KMS-11 (cell line): ENCODE measurements around the gene THPO.

Source experiments
- H2AFZ ChIP-seq: fragments of 200-600 bp; sonication (generic); 2 replicates; pipeline ENCODE4 v1.6.1; 2016; ENCODE audit warnings: antibody characterized with exemption, mixed run types, low read depth
- H3K27ac ChIP-seq: fragments of 200-600 bp; sonication (generic); 2 replicates; pipeline ENCODE4 v1.6.1; 2016; ENCODE audit warnings: mild to moderate bottlenecking, mixed run types
- H3K27me3 ChIP-seq: fragments of 200-600 bp; sonication (generic); 2 replicates; pipeline ENCODE4 v1.6.1; 2017; ENCODE audit warnings: mild to moderate bottlenecking, low read depth, mixed run types, moderate library complexity; ENCODE audit not compliant: insufficient read depth
- H3K36me3 ChIP-seq: fragments of 200-600 bp; sonication (generic); 2 replicates; pipeline ENCODE4 v1.6.1; 2017; ENCODE audit warnings: mild to moderate bottlenecking, mixed run types; ENCODE audit not compliant: insufficient read depth
- H3K4me1 ChIP-seq: fragments of 200-600 bp; sonication (generic); 2 replicates; pipeline ENCODE4 v1.6.1; 2016; ENCODE audit warnings: mild to moderate bottlenecking, low read depth, mixed run types; ENCODE audit not compliant: poor library complexity, severe bottlenecking
- H3K4me2 ChIP-seq: fragments of 200-600 bp; sonication (generic); 2 replicates; pipeline ENCODE4 v1.7.0; 2016; ENCODE audit warnings: mild to moderate bottlenecking, mixed run types
- H3K4me3 ChIP-seq: fragments of 200-600 bp; sonication (generic); IDR thresholded peaks from 2 replicates; pipeline ENCODE4 v1.6.1; 2017; ENCODE audit warnings: low read depth, low read length, mixed read lengths; ENCODE audit not compliant: insufficient read depth
- H3K79me2 ChIP-seq: fragments of 200-600 bp; sonication (generic); 2 replicates; pipeline ENCODE4 v1.6.1; 2016; ENCODE audit warnings: low read depth, mixed run types; ENCODE audit not compliant: insufficient read depth
- H3K9ac ChIP-seq: fragments of 200-600 bp; sonication (generic); 2 replicates; pipeline ENCODE4 v1.6.1; 2016; ENCODE audit warnings: mild to moderate bottlenecking, mixed run types
- H4K20me1 ChIP-seq: fragments of 200-600 bp; sonication (generic); 2 replicates; pipeline ENCODE4 v1.6.1; 2016; ENCODE audit warnings: mild to moderate bottlenecking, mixed run types; ENCODE audit not compliant: insufficient read depth
- TF ChIP-seq, protein P1 (sequence below): fragments of 200-600 bp; sonication (generic); conservative IDR thresholded peaks from 2 replicates; pipeline ENCODE4 v1.6.1; 2017; ENCODE audit warnings: low read depth, mild to moderate bottlenecking, antibody characterized with exemption, low read length, moderate library complexity, mixed read lengths

THPO gene

DNA sequence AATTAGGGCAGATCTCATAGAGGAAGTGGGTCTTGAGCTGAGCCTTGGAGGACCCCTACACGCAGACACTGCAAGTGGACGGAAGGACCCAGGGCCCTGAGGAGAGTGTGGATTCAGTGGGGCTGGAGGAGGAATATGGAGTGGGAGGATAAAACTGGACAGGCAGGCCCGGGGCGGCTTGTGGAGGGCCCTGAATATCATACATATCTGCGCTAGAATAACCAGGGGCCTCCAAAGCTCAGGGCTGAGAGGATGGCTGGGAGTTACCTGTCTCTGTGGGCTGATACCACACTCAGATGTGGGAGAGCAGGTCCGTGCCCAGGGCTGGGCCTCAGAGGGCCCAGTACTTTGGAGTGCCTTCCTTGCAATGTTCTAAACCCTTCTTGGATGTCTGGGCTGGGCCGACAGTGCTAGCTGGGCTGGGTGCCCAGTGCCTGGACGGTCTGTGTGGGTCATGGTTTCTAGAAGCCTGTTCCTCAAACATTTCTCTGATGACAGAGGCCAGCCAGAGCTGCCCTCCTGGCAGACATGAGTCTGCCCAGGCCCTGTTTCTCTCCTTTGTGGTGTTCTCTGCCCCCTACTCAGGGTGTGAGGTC lies 31.4 kb upstream of the THPO start:
- Histone ChIP-seq H4K20me1 (no peaks in the 10 kb centered on the region), H3K79me2 (no peaks in the 10 kb centered on the region), H3K9ac (no peak overlapping the region), H3K4me2 (no peak overlapping the region), H3K27ac (no peak overlapping the region), H3K36me3 (no peaks in the 10 kb centered on the region), H3K4me1 (no peaks in the 10 kb centered on the region), H3K4me3 (no peak overlapping the region), H2AFZ (no peak overlapping the region), H3K27me3 (no peaks in the 10 kb centered on the region)
- TF ChIP-seq, protein P1, sequence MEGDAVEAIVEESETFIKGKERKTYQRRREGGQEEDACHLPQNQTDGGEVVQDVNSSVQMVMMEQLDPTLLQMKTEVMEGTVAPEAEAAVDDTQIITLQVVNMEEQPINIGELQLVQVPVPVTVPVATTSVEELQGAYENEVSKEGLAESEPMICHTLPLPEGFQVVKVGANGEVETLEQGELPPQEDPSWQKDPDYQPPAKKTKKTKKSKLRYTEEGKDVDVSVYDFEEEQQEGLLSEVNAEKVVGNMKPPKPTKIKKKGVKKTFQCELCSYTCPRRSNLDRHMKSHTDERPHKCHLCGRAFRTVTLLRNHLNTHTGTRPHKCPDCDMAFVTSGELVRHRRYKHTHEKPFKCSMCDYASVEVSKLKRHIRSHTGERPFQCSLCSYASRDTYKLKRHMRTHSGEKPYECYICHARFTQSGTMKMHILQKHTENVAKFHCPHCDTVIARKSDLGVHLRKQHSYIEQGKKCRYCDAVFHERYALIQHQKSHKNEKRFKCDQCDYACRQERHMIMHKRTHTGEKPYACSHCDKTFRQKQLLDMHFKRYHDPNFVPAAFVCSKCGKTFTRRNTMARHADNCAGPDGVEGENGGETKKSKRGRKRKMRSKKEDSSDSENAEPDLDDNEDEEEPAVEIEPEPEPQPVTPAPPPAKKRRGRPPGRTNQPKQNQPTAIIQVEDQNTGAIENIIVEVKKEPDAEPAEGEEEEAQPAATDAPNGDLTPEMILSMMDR: no peak

DNA sequence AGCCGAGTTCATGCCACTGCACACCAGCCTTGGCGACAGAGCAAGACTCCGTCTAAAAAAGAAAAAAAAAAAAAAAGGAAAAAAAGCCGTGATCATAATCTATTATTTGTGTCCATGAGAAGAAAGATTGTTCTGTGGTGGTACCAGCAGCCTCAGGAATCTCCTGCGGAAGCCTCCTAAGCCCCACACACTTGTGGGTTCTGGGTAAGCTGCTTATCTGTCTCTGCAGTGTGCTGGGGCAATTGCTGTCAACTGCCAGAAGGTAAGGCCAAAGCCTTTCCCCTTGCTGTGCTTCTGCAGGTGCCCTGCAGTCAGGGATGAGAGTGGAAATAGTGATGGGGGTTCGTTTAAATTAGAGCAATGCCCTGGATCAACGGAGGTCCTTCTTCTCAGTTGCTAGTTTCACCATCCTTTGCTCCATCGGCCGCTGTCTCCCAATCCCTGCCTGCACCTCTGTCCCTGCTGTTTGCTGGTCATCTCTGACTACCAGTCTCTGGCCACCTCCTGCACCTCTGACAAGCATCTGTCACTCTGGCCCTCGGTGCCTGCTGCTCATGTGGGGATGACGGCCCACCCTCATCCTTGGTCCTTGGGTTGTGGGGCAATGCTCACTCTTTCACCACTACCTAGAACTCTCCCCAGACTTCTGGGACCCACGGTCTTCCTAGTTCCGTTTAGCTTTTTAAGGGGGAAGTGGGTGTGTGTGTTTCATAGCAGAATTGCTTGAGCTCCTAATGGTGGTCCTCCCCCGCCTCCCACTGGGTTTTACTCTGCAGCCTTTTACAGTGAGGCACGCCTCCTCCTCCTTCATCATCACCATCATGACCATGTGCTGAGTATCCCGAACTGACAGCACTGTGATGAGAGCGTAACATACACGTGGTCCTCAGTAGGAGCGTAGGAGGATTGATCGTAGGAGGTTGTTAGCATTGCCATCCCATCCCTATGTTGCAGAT lies 27.3 kb upstream of the THPO start:
- H2AFZ ChIP-seq: no peak overlapping the region
- H3K27ac ChIP-seq: no peak overlapping the region
- TF ChIP-seq, protein P1: no peak
- no peaks in the 10 kb centered on the region for H3K79me2 ChIP-seq
- no peak overlapping the region for H3K4me2 ChIP-seq
- H3K36me3 ChIP-seq: no peaks in the 10 kb centered on the region
- H4K20me1 ChIP-seq: no peaks in the 10 kb centered on the region
- H3K4me1 ChIP-seq: no peaks in the 10 kb centered on the region
- no peaks in the 10 kb centered on the region for H3K27me3 ChIP-seq
- no peak overlapping the region for H3K9ac ChIP-seq
- no peak overlapping the region for H3K4me3 ChIP-seq

DNA sequence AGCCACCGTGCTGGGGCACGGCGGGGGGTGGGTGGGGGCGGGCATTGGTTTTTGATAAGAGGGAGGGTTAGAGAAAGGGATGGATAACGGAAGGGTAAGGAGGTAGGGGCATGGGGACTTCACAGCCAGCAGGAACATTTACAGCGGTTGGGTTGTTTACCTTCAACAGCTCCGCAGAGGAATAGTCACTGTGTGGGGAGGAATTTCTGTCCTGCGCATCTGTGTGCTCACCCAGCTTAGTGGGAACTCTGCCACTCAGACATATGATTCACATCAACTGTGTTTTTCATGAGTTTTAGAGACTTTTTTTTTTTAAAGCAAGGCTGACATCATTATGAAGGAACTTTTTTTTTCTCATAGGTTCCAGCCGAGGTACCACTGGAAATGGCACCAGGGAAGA lies 21.4 kb upstream of the THPO start:
- no peaks in the 10 kb centered on the region for H4K20me1 ChIP-seq
- no peak overlapping the region for H3K4me2 ChIP-seq
- H3K79me2 ChIP-seq: no peaks in the 10 kb centered on the region
- no peaks in the 10 kb centered on the region for H3K27me3 ChIP-seq
- no peak overlapping the region for H3K4me3 ChIP-seq
- TF ChIP-seq, protein P1: no peak
- no peaks in the 10 kb centered on the region for H3K36me3 ChIP-seq
- H2AFZ ChIP-seq: no peak overlapping the region
- H3K27ac ChIP-seq: no peak overlapping the region
- no peak overlapping the region for H3K9ac ChIP-seq
- H3K4me1 ChIP-seq: peaks cover 3% of the 10 kb centered on the region

DNA sequence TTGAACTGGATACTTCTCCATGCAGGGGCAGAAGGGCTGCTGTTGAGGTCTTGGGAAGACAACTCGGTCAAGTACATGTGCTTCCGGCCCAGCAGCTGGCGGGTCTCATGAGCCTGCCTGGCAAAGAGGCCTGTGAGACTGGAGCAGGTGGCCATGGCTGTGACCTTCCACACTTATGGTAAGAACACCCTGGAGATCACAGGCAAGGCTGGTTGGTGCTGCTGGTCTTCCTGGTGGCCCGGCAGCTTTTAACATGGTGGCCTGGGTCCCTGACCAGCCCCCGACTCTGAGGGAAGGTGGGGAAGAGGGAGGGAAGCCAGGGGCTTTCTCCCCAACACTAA lies 17.3 kb upstream of the THPO start:
- no peaks in the 10 kb centered on the region for H3K79me2 ChIP-seq
- H3K4me3 ChIP-seq: no peak overlapping the region
- TF ChIP-seq, protein P1: no peak
- no peaks in the 10 kb centered on the region for H3K36me3 ChIP-seq
- H4K20me1 ChIP-seq: no peaks in the 10 kb centered on the region
- no peaks in the 10 kb centered on the region for H3K27me3 ChIP-seq
- H3K9ac ChIP-seq: no peak overlapping the region
- H3K4me1 ChIP-seq: peaks cover 3% of the 10 kb centered on the region
- H2AFZ ChIP-seq: no peak overlapping the region
- H3K27ac ChIP-seq: no peak overlapping the region
- H3K4me2 ChIP-seq: no peak overlapping the region
